Choroid plexus epithelial cell (primary cell): ENCODE measurements around the gene HOXB8.

Experiments used
- DNase-seq: peaks from one replicate; pipeline ENCODE4 v3.0.0-alpha.2; 2010; ENCODE audit warnings: low read depth
- H3K4me3 ChIP-seq: 2 replicates; pipeline ENCODE4 v1.5.1; 2011; ENCODE audit warnings: low read depth, mild to moderate bottlenecking, control low read depth, low read length, moderate library complexity
- CTCF ChIP-seq: conservative IDR thresholded peaks from 2 replicates; pipeline ENCODE4 v1.5.1; 2011; ENCODE audit warnings: low read depth, mild to moderate bottlenecking, control low read depth, inconsistent platforms, low read length, moderate library complexity

Gene HOXB8

GRCh38 chr17:48586355-48587258 lies 28.5 kb downstream of the HOXB8 start:
- no peak for TF ChIP-seq CTCF
- no peak for DNase-seq
- H3K4me3 ChIP-seq, result no peak overlapping the region

- no peak for DNase-seq
- no peak for TF ChIP-seq CTCF
- H3K4me3 ChIP-seq, result no peak overlapping the region
These were observed 30.8 kb downstream of the HOXB8 start for GRCh38 chr17:48584223-48584741.

GRCh38 chr17:48583708-48584222 lies 31.3 kb downstream of the HOXB8 start:
- no peak overlapping the region for H3K4me3 ChIP-seq
- DNase-seq, result no peak
- TF ChIP-seq CTCF, result no peak

- TF ChIP-seq CTCF, result no peak
- no peak overlapping the region for H3K4me3 ChIP-seq
- no peak for DNase-seq
These were observed 32.4 kb downstream of the HOXB8 start for GRCh38 chr17:48582750-48583069.

- DNase-seq, result no peak
- no peak overlapping the region for H3K4me3 ChIP-seq
- no peak for TF ChIP-seq CTCF
These were observed 35.1 kb downstream of the HOXB8 start for GRCh38 chr17:48579760-48580554.

GRCh38 chr17:48579471-48579759 lies 35.7 kb downstream of the HOXB8 start:
- H3K4me3 ChIP-seq, result no peak overlapping the region
- no peak for TF ChIP-seq CTCF
- DNase-seq, result no peak
